ENCODE results near the gene RFTN1.

- TF ChIP-seq POLR2A (IDR thresholded peaks at IDR 0.05) (no peak), CTCF (IDR thresholded peaks at IDR 0.05) (no peak)
Measured at GRCh38 chr3:16346413-16347081, 167.0 kb downstream of the RFTN1 start.

Data from heart left ventricle (tissue), 13 donors.